Stimulated activated CD4-positive, alpha-beta T cell treated with anti-CD3 and anti-CD28 coated beads, Interleukin-12 subunit alpha, Interleukin-12 subunit beta, amount 100 ng/mL, for 24 hours (primary cell): ENCODE measurements around the gene TMEM255B.

Experiments used
- DNase-seq, 2 experiments: peaks; one replicate each; pipeline ENCODE4 v3.0.0-alpha.2; 2020; ENCODE audit warnings: low read depth in 2 of 2

TMEM255B gene

DNA sequence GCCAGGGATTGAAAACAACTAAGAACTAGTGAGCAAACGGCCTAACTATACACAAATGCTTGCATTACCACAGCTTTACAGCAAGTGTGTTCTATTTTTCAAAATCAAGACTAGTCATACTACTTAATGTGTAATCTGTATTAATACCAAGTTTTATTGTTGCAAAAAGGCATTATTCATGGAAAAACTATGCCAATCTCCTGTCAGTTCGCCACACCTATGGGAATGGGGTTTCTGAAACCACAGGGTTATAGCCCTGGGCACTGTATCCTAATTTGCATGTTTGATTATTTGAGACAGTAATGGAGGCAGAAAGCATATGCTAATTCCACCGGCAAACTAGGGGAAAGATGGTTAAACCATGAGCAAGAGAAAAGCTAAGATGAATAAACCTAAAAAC lies 90.5 kb downstream of the TMEM255B start:
- no peak for DNase-seq

DNA sequence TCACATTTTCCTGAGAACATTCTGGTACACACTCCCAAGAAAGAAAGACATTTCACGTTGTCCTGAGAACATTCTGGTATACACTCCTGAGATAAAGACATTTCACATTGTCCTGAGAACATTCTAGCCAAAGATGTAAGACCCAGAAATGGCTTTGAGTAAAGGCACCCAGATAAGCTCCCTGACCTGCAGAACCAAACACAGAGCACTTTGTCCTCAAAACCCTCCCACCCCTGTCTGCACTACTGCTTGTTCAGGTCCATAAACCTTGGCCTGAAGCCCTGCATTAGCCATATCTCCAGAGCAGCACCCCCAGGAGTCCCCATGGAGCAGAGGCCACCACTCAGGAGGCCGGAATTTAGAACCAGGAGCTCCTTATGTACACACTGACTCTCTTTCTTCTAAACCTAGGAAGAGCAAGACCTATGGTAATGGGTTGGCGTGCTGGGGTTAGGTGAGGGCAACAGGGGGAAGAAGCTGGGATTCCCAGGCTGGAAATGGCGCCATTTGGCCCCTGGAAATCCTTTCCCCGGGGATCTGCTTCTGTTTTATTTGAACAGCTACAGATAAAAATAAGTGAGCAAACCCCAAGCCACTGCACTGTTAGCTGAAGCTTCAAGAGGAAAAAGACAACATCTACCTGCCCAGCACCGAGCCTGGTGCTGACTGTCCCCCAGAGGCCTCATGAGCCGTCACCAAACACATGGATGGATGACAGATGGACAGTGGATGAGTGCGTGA lies 91.1 kb downstream of the TMEM255B start:
- DNase-seq = no peak

DNA sequence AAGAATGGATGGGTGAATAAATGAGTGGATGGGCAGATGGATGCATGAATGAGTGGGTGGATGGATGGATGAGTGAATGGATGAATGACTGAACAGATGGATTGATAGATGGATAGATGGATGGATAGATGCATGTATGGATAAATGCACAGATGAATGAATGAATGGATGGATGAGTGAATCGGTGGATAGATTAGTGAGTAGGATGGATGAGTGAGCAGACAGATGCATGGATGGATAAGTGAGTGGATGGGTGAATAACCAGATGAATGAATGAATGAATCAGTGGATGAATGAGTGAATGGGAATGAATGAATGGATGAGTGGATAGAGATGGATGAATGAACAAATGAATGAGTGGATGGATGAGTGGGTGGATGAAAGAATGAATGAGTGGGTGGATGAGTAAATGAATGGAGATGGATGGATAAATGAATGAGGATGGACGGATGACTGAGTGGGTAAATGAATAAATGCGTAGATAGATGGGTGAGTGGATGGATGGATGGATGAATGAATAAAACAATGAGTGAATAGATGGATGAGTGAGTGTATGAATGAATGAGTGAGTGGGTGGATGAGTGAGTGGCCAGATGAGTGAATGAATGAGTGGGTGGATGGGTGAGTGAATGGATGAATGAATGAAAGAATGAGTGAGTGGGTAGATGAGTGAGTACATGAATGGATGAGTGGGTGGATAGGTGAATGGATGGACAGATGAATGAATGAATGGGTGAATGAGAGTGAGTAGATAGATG lies 91.9 kb downstream of the TMEM255B start:
- DNase-seq = no peak

DNA sequence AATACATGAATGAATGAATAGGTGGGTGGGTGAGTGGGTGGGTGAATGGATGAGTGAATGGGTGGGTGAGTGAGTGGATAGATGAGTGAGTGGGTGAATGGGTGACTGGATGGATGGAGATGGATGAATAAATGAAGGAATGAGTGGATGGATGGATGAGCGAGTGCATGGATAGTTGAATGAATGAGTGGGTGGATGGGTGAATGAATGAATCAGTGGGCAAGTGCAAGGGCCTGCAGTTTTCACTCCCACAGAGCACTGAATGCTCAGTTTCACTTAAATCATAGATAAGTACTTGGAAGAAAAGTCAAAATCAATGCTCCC lies 92.4 kb downstream of the TMEM255B start:
- no peak for DNase-seq

DNA sequence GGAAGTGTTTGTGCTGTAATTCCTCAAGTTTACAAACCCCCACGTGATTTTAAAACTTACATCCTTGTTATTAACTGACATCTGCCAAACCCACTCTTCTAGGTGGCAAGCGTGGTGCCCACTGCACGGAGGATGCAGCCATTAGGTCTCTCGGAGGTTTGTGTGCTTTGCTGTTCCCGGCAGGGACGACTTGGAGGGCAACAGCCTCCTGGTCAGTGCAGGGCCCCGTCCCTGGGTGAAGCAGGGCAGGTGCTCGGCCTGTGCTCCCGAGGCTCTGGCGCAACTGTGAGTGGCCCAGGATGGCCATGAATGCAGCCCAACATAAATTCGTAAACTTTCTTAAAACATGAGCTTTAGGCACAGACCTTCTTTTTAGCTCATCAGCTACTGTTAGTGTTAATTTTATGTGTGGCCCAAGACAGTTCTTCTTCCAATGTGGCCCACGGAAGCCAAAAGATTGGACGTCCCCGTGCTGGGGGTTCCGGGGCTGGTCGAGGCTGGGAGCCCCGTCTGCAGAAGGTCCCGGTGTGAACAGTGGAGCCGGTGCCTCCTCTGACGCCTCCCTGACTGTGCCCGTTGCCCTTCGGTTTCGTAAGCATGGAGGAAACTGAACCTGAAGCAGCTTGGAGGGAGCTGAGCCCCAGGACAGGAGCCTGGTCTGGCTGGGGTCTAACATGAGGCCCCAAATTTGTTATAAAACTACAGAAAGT lies 93.0 kb downstream of the TMEM255B start:
- DNase-seq = no peak

DNA sequence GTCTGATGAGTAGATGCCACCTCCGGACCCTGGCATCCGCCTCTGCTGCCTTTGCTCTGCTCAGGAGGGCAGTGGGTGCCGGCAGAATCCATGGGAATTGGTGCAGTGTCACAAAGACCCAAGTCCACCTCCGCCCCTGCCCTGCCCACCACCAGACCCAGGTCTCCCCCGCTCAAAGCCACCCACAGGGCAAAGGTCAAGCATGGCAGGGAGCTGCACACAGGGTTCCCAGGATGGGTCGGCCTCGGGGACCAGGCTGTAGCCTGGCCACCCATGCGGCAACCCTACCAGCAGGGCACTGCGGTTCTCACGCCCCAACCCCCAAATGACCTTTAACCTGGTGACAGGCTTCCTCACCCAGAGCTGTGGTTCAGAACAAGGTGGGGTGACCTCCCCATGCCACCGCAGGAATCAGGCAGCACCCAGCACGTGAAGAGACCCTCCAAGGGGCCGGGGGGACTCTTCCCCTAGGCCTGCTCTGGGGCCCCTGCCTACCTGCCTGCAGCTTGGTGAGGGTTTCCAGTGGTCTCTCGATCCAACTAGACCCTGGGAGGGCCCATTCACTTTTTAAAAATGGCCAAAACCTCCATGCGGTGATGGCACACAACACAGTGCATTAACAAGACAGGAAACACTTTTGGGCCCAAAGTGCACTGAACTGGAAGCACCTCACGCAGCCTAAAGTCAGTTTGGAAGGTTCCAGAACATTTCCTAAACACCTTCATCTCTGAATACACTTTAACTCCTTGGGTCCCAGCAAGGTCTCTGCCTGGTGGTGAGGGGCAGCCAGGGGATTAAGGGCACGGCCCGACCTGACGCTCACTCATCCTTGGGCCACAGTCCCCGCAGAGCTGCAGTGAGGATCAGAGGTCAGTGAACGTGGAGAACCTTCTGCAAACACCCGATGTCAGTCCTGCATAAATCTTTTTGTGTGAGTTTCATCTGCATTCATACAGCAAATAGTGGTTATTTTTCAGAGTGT lies 93.8 kb downstream of the TMEM255B start:
- no peak for DNase-seq

DNA sequence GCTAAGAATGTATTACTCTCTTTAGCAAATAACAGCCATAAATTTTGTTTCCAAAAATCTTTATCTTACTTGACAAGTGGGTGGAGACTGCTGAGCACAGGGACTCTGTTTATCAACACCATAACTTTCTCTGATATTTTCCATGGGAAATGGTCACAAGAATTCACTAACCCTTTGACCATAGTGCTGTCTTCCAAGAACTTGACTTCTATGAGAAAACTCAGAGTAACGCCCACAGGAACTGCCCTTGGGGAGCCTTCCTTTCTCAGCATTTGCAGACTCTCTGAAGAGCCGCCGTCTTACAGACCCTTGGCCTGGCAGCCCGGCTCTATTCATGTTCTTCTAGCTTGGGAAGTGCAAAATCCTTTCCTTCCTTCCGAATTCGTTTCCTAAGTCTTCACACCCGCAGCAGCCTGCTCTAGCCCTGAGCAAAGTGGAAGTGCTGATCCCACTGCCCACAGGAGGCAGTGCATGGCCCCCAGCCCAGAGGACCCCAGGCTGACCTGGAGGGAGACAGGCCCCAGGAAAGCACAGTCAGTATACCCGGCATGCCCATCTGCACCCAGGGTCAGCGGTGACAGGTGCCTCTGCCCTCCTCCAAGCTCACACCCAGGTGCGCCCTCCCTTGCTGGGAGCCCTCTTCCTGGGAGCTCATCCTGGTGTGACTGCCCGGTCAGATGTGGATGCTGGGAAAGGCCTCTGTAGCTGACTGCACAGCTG lies 94.7 kb downstream of the TMEM255B start:
- no peak for DNase-seq

DNA sequence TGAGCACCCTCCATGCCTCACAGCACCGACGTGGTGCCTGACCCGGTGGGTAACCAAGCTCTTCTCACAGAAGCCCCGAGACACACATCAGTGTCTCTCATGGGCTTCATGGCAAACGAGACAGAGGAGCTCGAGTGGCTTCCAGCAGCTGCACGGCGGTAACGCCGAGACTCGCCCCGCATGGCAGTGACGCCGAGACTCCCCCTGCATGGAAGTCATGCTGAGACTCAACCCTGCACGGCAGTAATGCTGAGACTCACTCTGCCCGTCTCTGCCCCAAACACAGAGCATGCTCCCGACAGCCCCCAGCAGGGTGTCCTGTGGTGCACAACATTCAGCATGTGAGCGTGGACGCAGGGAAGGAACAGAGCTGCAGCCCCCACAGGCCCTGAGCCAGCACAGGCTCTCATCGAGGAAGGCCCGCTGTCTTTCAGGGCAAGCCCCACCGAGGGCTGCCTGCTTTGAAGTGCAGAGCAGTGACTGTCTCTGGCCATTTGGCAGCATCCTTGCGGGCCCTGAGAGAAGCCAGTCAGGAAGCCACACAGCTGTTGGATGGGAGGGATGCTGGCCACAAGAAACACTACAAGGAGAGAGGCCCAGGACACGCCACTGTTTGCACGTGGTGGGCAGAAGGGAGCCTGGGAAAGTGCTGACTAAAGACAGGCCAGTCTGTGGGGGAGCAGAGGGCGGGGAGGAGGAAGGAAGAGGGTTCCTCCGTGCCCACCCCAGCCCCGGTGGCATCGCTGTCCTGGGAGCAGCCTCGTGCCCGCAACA lies 95.4 kb downstream of the TMEM255B start:
- no peak for DNase-seq

DNA sequence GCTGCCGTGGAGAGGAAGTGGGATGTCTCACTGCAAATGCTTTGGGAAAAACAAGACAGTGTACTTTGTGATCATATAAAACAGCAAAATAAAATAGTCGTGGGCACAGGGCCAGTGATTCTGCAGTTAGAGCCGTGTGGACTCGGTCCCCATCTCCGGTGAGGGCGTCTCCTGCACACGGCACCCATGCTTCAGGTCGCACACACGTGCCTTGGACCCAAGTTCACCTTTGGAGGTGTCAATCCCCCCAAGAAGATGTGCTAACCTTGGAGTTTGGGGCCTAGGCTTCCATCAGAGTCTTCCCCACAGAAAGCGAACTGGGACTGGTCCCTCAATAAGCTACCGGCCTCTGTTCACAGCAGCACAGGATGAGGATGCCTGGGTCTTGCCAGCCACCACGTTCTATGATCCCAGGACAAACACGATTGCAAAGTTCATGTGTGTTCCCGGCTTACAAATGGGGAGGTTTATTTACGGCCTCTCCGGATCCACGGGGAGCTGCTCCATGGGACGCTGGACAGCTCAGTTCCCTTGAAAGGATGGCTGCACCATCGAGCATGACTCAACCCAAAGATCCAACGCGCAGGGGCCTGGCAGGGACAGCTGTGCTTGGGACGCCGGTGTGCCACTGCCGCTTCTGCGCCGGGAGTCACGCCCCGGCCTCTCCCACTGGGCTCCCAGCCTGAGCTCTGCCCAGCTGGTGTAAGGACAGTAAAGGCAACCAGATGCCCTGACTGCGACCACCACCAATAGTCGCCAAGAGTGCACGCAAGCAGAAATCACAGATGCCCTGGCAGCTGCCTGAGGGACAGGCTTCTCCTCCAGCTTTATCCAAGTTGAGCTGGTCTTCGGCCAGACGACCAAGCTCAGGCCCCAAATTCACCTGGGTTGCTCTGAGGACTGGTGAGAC lies 96.2 kb downstream of the TMEM255B start:
- no peak for DNase-seq

DNA sequence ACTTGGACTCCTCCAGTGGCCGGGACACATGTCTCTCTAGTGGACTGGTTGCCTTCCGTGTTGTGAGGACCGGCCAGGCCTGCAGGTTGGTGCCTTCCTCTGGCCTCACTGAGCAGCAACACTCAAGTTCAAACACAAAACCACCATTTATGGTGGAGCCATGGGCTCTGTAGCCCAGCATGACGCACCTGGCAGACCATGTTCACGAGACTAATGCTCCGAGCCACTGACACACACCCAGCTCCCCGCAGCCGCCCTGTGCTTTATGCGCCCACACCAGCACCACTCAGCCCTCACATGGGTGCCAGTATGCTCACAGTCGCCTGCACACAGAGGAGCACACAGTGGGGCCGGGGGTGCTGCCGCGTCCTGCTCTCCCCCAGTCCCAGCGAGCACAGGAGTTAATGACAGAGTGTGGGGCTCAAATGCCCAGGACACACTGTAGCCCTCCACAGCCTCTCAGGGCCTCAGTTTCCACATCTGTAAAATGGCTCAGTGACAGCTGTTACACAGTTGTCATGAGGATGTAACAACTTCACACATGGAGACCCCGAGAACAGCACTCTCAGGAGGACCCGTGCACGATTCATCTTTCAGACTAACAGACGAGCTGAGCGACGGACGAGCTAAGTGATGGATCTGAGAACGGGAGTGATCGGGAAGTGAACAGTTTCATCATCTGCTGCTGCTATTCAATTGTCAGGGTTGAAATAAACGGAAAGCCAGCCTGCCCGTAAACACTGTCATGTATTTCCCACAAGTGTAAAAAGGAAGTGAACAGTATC lies 97.1 kb downstream of the TMEM255B start:
- DNase-seq = no peak

DNA sequence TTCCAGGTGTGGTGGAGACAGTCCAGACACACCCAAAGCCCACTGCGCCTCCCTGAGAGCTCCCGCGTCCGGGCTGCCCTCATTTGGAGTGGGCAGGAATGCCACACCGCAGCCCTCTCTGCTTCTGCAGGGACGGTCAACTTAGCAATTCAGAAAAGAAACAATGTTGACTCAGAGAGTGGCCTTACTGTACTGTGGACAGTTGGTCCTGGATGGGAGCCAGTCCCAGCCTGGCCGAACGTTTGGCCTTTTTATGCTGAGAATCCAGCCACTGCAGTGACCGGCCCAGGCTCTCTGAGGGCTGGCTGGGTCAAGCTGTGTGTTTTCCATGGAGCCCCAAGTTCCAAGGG lies 97.7 kb downstream of the TMEM255B start:
- no peak for DNase-seq

DNA sequence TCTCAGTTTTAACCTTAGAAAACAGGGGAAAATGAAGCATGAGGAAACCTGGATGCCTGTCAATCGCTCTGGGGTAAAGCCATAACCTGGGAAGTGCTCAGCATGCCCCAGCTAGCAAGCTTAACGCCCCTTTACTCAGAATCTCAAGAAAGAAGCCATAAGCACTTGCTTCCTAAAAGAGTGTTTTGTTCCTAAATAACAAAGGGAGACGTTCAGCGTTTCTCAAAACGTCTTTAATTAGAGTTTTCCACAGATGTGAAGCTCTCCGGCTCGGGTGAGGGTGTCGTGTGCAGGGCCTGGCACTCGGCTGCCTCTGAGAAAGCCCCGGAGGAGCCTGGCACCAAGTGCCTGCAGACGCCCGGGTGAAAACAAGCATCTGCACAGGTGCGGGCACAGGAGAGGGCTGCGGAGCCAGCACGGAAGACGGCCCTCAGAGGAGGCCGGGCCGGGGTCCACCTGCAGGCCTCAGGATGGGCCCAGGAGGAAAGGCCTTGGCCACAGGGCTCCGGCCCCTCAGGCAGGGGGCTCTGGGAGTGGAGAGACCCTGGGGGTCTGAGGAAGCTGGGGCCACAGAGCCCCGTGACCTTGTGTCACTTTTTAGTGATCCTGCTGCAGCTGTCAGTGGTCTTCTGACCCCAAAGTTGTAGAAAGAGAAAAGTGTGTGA lies 98.6 kb downstream of the TMEM255B start:
- no peak for DNase-seq

DNA sequence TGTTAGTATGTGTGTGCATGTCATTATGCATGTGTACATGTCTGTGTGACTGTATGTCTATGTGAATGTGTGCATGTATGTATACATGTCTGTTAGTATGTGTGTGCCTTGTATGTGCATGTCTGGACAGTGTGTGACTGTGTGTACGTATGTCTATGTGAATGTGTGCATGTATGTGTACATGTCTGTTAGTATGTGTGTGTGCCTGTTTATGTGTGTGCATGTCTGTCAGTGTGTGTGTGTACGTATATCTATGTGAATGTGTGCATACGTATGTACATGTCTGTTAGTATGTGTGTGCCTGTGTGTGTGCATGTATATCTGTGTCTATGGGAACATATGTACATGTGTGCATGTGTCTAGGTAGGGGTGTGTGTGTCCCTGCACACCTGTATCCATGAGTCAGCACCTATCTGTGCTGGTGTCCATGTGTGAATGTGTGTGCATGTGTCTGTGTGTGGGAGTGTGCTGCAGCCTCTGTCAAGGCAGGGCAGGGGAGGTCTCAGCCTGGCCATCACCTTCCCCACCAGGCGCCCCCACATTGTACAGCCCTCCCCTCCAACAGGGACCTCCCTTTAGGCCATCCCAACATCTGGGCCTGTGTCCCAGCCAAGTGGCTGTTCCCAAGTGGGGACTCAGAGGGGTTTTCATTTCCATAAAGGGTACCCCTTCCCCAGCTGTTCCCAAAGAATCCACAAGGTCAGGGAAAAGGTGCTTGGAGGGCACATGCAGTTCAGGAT lies 100.5 kb downstream of the TMEM255B start:
- DNase-seq = no peak

DNA sequence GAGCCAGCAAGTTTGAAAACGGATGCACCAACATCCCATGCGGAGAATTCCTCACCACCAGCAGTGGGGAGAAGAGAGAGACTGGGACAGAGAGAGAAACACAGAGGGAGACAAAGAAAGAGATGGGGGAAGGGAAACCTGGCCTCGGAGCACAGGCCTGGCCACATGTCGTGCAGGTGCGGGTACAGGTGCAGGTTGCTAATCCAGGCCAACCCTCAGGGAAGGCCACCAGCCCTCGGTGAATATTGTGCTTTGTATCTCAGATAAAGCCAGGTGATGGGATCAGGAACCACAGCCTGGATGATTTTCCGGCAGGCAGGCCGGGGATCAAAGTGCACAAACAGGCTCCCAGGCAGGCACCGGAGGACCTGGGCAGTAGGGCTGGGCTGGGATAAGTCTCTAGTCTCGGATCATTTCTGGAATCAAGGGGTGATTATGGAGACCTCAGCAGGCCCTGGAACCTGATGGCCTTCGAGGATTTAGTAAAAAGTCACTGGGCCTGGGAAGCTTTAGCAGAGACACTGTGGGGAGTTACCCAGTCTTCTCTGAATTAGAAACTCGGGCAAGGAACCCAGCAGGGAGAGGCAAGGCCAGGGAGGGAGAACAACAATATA lies 101.1 kb downstream of the TMEM255B start:
- DNase-seq = no peak

DNA sequence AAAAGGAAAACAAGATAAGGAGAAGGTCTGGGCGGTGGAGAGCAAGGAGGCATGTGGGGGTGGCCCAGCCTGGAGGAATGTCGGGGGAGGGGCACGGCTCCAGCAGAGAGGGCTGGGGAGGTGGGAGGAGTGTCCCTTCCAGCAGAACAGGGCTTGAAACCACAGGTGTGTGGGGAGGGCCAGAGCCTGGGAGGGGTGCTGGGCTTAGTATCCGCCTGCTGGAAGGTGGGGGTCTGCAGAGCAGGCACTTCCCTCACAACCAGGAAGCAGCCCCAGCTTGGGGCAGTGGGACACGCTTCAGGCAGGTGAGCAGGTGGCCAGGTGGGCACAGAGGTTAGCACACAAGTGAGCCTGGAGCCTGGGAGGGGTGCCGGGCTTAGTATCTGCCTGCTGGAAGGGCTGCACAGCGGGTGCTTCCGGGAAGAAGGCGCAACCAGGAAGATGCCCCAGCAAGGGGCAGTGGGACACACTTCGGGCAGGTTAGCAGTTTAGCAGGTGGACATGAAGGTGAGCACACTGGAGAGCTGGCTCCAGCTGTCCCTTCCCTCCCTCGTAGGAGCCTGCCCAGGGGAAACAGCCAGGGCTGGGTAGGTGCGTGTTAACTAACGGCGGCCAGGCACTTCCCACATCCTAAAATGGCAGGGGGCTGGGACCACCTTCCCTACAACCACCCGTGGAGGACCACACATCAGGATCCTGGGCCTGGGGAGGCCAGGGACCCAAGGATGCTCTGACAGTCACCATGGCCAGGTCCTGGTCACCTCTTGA lies 101.8 kb downstream of the TMEM255B start:
- no peak for DNase-seq

DNA sequence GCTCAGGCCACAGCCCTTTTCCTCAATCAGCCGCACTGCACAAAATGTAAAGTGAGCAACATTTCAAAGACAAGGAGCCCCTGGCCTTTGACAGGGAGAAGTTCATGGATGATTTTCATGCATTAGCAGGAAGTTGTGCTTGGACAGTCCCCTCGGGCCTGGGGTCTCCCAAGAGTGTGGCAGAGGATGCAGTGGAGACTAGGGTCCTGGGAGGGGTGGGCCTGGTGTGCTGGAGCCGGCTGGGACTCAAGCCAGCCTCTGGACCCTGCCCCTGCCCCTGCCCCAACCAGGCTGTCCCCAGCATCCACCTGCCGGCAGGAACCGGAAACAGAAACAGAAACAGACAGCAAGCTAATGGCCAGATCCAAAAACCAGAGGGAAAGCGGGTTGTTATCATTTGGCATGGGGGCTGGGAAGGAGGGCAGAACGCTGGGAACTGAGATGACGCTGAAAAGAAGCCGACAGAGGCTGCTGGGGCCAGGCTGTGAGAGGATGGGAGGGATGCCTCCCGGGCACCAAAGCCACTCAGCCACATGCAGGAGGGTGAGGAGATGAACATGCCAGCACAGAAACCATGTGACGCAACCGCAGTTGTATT lies 102.5 kb downstream of the TMEM255B start:
- DNase-seq = no peak
